Uterus (tissue), 4 donors: Measurements from ENCODE around the gene KIAA1217. TPM values are rescaled to one million over a fixed set of nuclear protein-coding genes. Genes with fewer than 3 reads are reported as not detected.

Experiments used
- DNase-seq, 2 donors: peaks; one replicate each; pipeline ENCODE4 v3.0.0-alpha.2; 2019 to 2020
- H3K27ac ChIP-seq, 2 donors: fragments of 200-600 bp; sonication (generic); 1 replicate in 1 of 2; 2 replicates in 1 of 2; pipeline ENCODE4 v1.5.1; 2016 to 2018
- H3K27me3 ChIP-seq, 2 donors: fragments of 200-600 bp; sonication (generic); one replicate each; pipeline ENCODE4 v1.5.1; 2018 to 2019; ENCODE audit warnings: control low read depth in 1 of 2
- H3K36me3 ChIP-seq, 2 donors: fragments of 200-600 bp; sonication (generic); one replicate each; pipeline ENCODE4 v1.5.1; 2019; ENCODE audit warnings: control low read depth in 1 of 2
- H3K4me1 ChIP-seq, 2 donors: fragments of 200-600 bp; sonication (generic); one replicate each; pipeline ENCODE4 v1.5.1; 2018 to 2019; ENCODE audit warnings: control low read depth in 1 of 2
- H3K4me3 ChIP-seq, 2 donors: fragments of 200-600 bp; sonication (generic); 1 replicate in 1 of 2; 2 replicates in 1 of 2; pipeline ENCODE4 v1.5.1; 2018 to 2019; ENCODE audit warnings: mild to moderate bottlenecking in 1 of 2
- H3K9me3 ChIP-seq, 2 donors: fragments of 200-600 bp; sonication (generic); one replicate each; pipeline ENCODE4 v1.5.1; 2019; ENCODE audit warnings: control low read depth in 1 of 2
- POLR2A ChIP-seq, 2 donors: fragments of 450-650 bp; IDR thresholded peaks; one replicate each; pipeline ENCODE4 v1.6.1; 2016; ENCODE audit warnings: antibody characterized with exemption in 2 of 2, mild to moderate bottlenecking in 1 of 2, moderate library complexity in 1 of 2
- intact Hi-C: fragments of 100-400 bp; cut with DNase I; formaldehyde crosslinking; loops from one replicate; pipeline ENCODE4 v1.15.1; 2023; ENCODE audit warnings: low total_unique reads
- total RNA-seq, 4 donors: library from RNA; depleted of rRNA in 3 of 4; stranded (reverse); fragments of >200 nt in 3 of 4; gene quantifications; one replicate each; pipeline versions ENCODE4 v1.1.0 to v1.2.4, GENCODE V29; 2014 to 2023
- TF ChIP-seq, protein P1 (sequence below), 4 experiments: fragments of 200-600 bp in 2 of 4; fragments of 450-650 bp in 2 of 4; sonication (generic) in 2 of 4; IDR thresholded peaks; one replicate each; pipeline ENCODE4 v1.5.1; 2016 to 2019; ENCODE audit warnings: antibody characterized with exemption in 4 of 4, mild to moderate bottlenecking in 2 of 4, moderate library complexity in 1 of 4
- donor health status: DM: yes; HTN: yes; CAD: no.

The KIAA1217 gene
- total RNA-seq, 4 donors from 2014 or later, result 3.5 to 38.2 (median 11.6) TPM

DNA sequence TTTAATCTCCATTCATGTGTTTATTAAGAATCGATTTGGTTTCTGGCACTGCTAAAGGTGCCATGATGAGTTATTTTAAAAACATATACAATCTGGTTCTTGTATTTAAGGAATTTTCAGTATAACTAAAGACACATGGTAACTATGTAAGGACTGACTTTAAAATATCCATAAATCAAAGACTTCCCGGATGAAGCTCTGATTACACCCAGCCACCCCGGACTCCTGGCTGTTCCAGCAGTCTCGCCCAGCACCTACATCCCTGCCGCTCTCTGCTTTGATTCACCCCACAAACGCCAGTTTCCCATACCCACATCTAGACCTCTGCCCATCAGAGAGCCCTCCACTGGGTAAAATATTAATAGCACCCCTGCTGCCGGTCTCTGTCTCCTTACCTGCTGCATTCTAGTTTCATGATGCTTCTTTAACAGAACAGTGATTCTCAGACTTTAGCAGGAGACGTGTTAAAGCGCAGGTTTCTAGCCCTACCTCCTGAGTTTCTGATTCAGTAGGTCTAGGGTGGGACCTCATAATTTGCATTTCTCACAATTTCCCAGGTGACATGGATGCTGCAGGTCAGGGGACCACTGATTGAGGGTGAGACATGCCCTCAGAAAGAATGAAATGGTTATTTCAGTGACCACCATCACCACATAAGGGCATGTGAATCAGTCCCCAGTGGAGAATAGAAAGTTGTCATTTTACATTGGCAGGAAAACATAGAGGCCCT, 185.7 kb downstream of the KIAA1217 start:
- H3K4me1 ChIP-seq, result no peaks in the 10 kb centered on the region
- no peak for DNase-seq
- no peaks in the 10 kb centered on the region for H3K27me3 ChIP-seq
- intact Hi-C loops, result no loop called here
- H3K4me3 ChIP-seq, result no peak overlapping the region
- no peaks in the 10 kb centered on the region for H3K9me3 ChIP-seq
- no peaks in the 10 kb centered on the region for H3K36me3 ChIP-seq
- no peak overlapping the region for H3K27ac ChIP-seq
- TF ChIP-seq POLR2A (IDR thresholded peaks at IDR 0.05), result no peak
- TF ChIP-seq, protein P1, sequence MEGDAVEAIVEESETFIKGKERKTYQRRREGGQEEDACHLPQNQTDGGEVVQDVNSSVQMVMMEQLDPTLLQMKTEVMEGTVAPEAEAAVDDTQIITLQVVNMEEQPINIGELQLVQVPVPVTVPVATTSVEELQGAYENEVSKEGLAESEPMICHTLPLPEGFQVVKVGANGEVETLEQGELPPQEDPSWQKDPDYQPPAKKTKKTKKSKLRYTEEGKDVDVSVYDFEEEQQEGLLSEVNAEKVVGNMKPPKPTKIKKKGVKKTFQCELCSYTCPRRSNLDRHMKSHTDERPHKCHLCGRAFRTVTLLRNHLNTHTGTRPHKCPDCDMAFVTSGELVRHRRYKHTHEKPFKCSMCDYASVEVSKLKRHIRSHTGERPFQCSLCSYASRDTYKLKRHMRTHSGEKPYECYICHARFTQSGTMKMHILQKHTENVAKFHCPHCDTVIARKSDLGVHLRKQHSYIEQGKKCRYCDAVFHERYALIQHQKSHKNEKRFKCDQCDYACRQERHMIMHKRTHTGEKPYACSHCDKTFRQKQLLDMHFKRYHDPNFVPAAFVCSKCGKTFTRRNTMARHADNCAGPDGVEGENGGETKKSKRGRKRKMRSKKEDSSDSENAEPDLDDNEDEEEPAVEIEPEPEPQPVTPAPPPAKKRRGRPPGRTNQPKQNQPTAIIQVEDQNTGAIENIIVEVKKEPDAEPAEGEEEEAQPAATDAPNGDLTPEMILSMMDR (IDR thresholded peaks at IDR 0.05), result no peak

DNA sequence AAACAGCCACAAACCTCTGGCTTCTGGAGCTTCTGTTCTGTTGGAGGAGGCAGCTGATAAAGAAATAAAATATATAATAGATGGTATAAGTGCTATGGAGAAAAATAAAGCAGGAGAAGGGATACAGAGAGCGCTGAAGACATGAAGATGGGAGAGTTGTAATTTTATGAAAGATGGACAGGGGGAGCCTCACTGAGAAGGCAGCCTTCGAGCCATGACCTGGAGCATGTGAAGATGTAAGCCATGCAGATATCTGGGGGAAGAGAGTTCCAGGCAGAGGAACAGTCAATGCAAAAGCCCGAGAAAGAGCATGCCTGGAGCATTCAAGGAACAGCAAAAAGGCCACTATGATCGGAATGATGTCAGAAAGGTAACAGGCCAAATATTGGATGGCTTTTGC, 187.5 kb downstream of the KIAA1217 start:
- intact Hi-C loops, result no loop called here
- Histone ChIP-seq H3K27me3 (no peaks in the 10 kb centered on the region), H3K4me1 (no peaks in the 10 kb centered on the region), H3K9me3 (no peaks in the 10 kb centered on the region), H3K36me3 (no peaks in the 10 kb centered on the region), H3K27ac (no peak overlapping the region), H3K4me3 (no peak overlapping the region)
- TF ChIP-seq, protein P1 (IDR thresholded peaks at IDR 0.05), result no peak
- TF ChIP-seq POLR2A (IDR thresholded peaks at IDR 0.05), result no peak
- DNase-seq, result no peak

DNA sequence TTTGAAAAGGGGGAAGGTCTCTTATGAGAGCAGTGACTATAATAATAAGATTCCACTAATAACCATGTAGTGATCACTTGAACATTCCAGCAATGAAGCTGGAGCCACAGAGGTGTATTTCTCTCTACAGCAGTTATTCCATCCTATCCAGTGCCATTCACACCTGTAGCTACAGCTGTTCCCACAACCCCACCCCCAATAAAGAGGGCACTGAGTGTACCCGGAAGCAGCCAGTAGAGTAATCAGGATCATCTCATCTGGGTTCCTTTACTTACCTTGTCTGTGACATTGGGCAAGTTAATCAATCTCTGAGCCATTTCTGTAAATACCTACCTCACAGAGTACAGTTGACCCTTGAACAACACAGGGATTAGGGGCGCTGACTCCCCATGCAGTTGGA, 188.7 kb downstream of the KIAA1217 start:
- Histone ChIP-seq H3K36me3 (no peaks in the 10 kb centered on the region), H3K4me3 (no peak overlapping the region), H3K4me1 (no peaks in the 10 kb centered on the region), H3K27me3 (no peaks in the 10 kb centered on the region), H3K27ac (no peak overlapping the region), H3K9me3 (no peaks in the 10 kb centered on the region)
- DNase-seq, result no peak
- TF ChIP-seq POLR2A (IDR thresholded peaks at IDR 0.05), result no peak
- TF ChIP-seq, protein P1 (IDR thresholded peaks at IDR 0.05), result no peak
- intact Hi-C loops, result no loop called here

DNA sequence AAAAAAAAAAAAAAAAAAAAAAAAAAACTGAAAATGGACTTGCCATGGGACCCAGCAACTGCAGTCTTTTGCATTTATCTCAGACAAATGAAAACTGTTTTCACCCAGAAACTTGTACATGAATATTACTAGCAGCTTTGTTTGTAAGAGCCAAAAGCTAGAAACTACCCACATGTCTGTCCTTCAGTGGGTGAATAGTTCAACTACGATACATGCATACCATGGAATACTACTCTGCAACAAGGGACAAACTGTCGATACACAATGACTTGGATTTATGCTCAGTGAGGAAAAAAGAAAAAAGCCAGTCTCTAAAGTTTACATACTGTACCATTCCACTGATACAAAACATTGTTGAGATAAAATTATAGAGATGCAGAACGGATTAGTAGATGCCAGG, 195.6 kb downstream of the KIAA1217 start:
- no peaks in the 10 kb centered on the region for H3K36me3 ChIP-seq
- H3K4me3 ChIP-seq, result no peak overlapping the region
- H3K9me3 ChIP-seq, result no peaks in the 10 kb centered on the region
- H3K27me3 ChIP-seq, result no peaks in the 10 kb centered on the region
- intact Hi-C loops, result no loop called here
- no peak for TF ChIP-seq POLR2A (IDR thresholded peaks at IDR 0.05)
- TF ChIP-seq, protein P1 (IDR thresholded peaks at IDR 0.05), result no peak
- H3K27ac ChIP-seq, result no peak overlapping the region
- DNase-seq, result no peak
- H3K4me1 ChIP-seq, result no peaks in the 10 kb centered on the region

DNA sequence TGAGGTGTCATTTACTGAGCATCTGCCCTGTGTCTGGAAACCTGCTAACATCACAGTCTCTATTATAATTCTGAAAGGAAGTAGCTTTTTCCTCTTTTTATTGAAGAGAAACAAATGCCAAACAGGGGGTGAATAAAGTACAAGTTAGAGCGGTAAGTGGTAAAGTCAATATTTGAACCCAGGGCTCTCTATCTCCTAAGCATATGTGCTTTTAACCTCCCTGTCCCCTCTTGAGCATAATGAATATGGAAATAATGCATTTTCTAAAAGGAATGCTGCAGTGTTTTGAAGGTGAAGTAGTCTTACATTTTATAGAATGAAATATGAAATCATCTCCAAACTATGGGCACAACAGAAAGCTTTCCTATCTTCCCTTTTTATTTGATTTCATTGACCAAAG, 196.7 kb downstream of the KIAA1217 start:
- no peak for TF ChIP-seq POLR2A (IDR thresholded peaks at IDR 0.05)
- DNase-seq, result no peak
- H3K27me3 ChIP-seq, result no peaks in the 10 kb centered on the region

More for the DNA sequence above, 196.7 kb downstream of the KIAA1217 start:
- Histone ChIP-seq H3K27ac (no peak overlapping the region), H3K36me3 (no peaks in the 10 kb centered on the region), H3K4me1 (no peaks in the 10 kb centered on the region), H3K9me3 (no peaks in the 10 kb centered on the region), H3K4me3 (no peak overlapping the region)
- intact Hi-C loops, result no loop called here
